K562 (cell line): ENCODE results near the gene TMEM209. TPM values are rescaled to one million over a fixed set of nuclear protein-coding genes. Genes with fewer than 3 reads are reported as not detected.
A peak's percentile ranks its signal among the peaks of the same experiment; 100 is the strongest.

Experiments
- HMGN3 ChIP-seq: IDR thresholded peaks from 2 replicates; pipeline ENCODE4 v1.6.1; 2011; ENCODE audit warnings: borderline replicate concordance, low read depth, mild to moderate bottlenecking, mixed read lengths, low read length; ENCODE audit not compliant: insufficient read length; ENCODE audit errors: extremely low read depth
- NCOA1 ChIP-seq: fragments of 450-650 bp; IDR thresholded peaks from 2 replicates; pipeline ENCODE4 v1.6.1; 2016; ENCODE audit warnings: low read depth
- ZFP91 ChIP-seq: sonication (generic); formaldehyde crosslinking; IDR thresholded peaks from 2 replicates; pipeline ENCODE4 v1.8.0; 2022; ENCODE audit warnings: mild to moderate bottlenecking, missing genetic modification reagents
- ZFPM2 ChIP-seq: fragments of 250-450 bp; sonication (Bioruptor Pico); IDR thresholded peaks from 2 replicates; pipeline ENCODE4 v1.5.1; 2022; ENCODE audit warnings: mild to moderate bottlenecking
- ZNF197 ChIP-seq: fragments of 200-800 bp; sonication (Bioruptor generic); IDR thresholded peaks from 2 replicates; pipeline ENCODE4 v1.6.1; 2016; ENCODE audit warnings: low read depth, missing genetic modification characterization, missing compliant biosample characterization
- ZNF609 ChIP-seq: sonication (generic); formaldehyde crosslinking; IDR thresholded peaks from 2 replicates; pipeline ENCODE4 v1.8.1; 2023; ENCODE audit warnings: missing genetic modification reagents, mild to moderate bottlenecking, borderline replicate concordance
- ZNF740 ChIP-seq, 3 experiments: fragments of 200-800 bp in 1 of 3; sonication (Bioruptor generic) in 1 of 3; sonication (generic) in 1 of 3; formaldehyde crosslinking in 1 of 3; IDR thresholded peaks; 2 replicates each; pipeline versions ENCODE4 v1.6.1 to v1.8.0; 2016 to 2022; ENCODE audit warnings: mild to moderate bottlenecking in 2 of 3, missing compliant biosample characterization in 2 of 3, missing genetic modification characterization in 2 of 3, missing genetic modification reagents in 1 of 3
- polyA plus RNA-seq, 8 experiments: library from polyadenylated mRNA; depleted of rRNA in 4 of 8; stranded (reverse) in 5 of 8; unstranded in 3 of 8; fragments of >200 nt; fragmentation: Nextera tagmentation in 2 of 8; fragmentation: Illumina TruSeq in 1 of 8; extraction: Ambion mirVana in 2 of 8; extraction: Trizol in 1 of 8; gene quantifications; 2 replicates each; pipeline versions ENCODE4 v1.2.1 to v1.2.3, GENCODE V29; 2011 to 2014; ENCODE audit warnings: inconsistent platforms in 1 of 8, missing spikeins in 1 of 8
- total RNA-seq, 7 experiments: library from RNA; depleted of rRNA in 6 of 7; stranded (reverse); fragments of >200 nt in 6 of 7; fragmentation: Illumina TruSeq in 2 of 7; extraction: Trizol in 2 of 7; gene quantifications; 2 replicates each; pipeline versions ENCODE4 v1.2.1 to v1.2.3, GENCODE V29; 2011 to 2021; ENCODE audit warnings: low replicate concordance in 1 of 7

TMEM209 gene
- total and polyA plus RNA-seq, 9 of the 15 experiments (the other 6 are each of a cell fraction or from before 2014, with no cell fraction given), result 36.8 to 116 (median 76.6) TPM

GRCh38 chr7:130152493-130153210, 52.6 kb downstream of the TMEM209 start (continued):
- TF ChIP-seq NCOA1, result 0 out of 2 replicates have a peak, but pooled peaks have one; percentile 11
- TF ChIP-seq ZNF197 (CRISPR knock-in tag), result no peak
- peak; percentile 89; the same call in 1 of the 2 replicates for TF ChIP-seq ZNF609 (CRISPR knock-in tag)
- 0 out of 2 replicates have a peak, but pooled peaks have one; percentile 42 for TF ChIP-seq ZFP91 (CRISPR knock-in tag)
- peak; percentile 52; the same call in 1 of the 2 replicates for TF ChIP-seq ZNF740 (CRISPR knock-in tag; IDR thresholded peaks at IDR 0.05)
- TF ChIP-seq ZNF740 (tag; IDR thresholded peaks at IDR 0.05), result no peak
- no peak for TF ChIP-seq HMGN3
- TF ChIP-seq ZFPM2 (CRISPR knock-in tag), result no peak
- TF ChIP-seq, all 486 proteins: peak for 50
